PC-9 (cell line): ENCODE data around the gene POLG. TPM values are rescaled to one million over a fixed set of nuclear protein-coding genes. Genes with fewer than 3 reads are reported as not detected.

Experiments used
- Bru-seq: library from RNA; stranded (reverse); fragments of 400-500 nt; gene quantifications from one replicate; lab custom pipeline; 2021; lab: Mats Ljungman, UMichigan
- BruChase-seq, 2 experiments: library from RNA; stranded (reverse); fragments of 400-500 nt; gene quantifications; one replicate each; lab custom pipeline; 2021; lab: Mats Ljungman, UMichigan
- BruUV-seq: library from RNA; stranded (reverse); fragments of 400-500 nt; replicated peaks from 2 replicates; lab custom pipeline; 2021; lab: Mats Ljungman, UMichigan
- CTCF ChIA-PET: fragments of 300-600 bp; sonication (Branson Sonifier 250); formaldehyde crosslinking; loops from one replicate; lab custom pipeline; 2022; ENCODE audit warnings: antibody characterized with exemption; lab: Charles Lee
- POLR2A ChIA-PET: fragments of 300-600 bp; sonication (Branson Sonifier 250); formaldehyde crosslinking; loops from one replicate; lab custom pipeline; 2022; ENCODE audit warnings: antibody characterized with exemption; ENCODE audit not compliant: unreplicated experiment; lab: Charles Lee
- DNase-seq, 2 experiments: peaks; one replicate each; pipeline versions ENCODE4 v3.0.0 to v3.0.0-alpha.2; 2015 to 2022; ENCODE audit warnings: mixed read lengths in 1 of 2
- H2AFZ ChIP-seq: fragments of 200-600 bp; sonication (generic); 2 replicates; pipeline ENCODE4 v1.8.1; 2017; ENCODE audit warnings: antibody characterized with exemption
- H3F3A ChIP-seq: fragments of 200-600 bp; sonication (generic); 2 replicates; pipeline ENCODE4 v1.8.1; 2017; ENCODE audit warnings: antibody characterized with exemption, mild to moderate bottlenecking, low read depth; ENCODE audit not compliant: insufficient read depth
- H3K27ac ChIP-seq: fragments of 200-600 bp; sonication (generic); 2 replicates; pipeline ENCODE4 v1.6.1; 2016; ENCODE audit warnings: mixed run types
- H3K27me3 ChIP-seq: fragments of 200-600 bp; sonication (generic); 2 replicates; pipeline ENCODE4 v1.6.1; 2016; ENCODE audit warnings: low read depth, mixed run types; ENCODE audit not compliant: insufficient read depth
- H3K36me3 ChIP-seq: fragments of 200-600 bp; sonication (generic); 2 replicates; pipeline ENCODE4 v1.6.1; 2016; ENCODE audit warnings: low read depth, mixed run types
- H3K4me1 ChIP-seq: fragments of 200-600 bp; sonication (generic); replicated peaks from 2 replicates; pipeline ENCODE4 v1.6.1; 2016; ENCODE audit warnings: mixed run types; ENCODE audit not compliant: insufficient read depth
- H3K4me2 ChIP-seq: fragments of 200-600 bp; sonication (generic); 2 replicates; pipeline ENCODE4 v1.6.1; 2017; ENCODE audit warnings: mixed run types
- H3K4me3 ChIP-seq: fragments of 200-600 bp; sonication (generic); 2 replicates; pipeline ENCODE4 v1.6.1; 2016; ENCODE audit warnings: mixed run types
- H3K79me2 ChIP-seq: fragments of 200-600 bp; sonication (generic); 2 replicates; pipeline ENCODE4 v1.6.1; 2017; ENCODE audit warnings: low read depth, mixed run types
- H3K9me2 ChIP-seq: fragments of 200-600 bp; sonication (generic); 2 replicates; pipeline ENCODE4 v1.8.1; 2017; ENCODE audit warnings: mild to moderate bottlenecking; ENCODE audit not compliant: insufficient read depth
- H3K9me3 ChIP-seq: fragments of 200-600 bp; sonication (generic); 2 replicates; pipeline ENCODE4 v1.8.1; 2016; ENCODE audit warnings: low read depth; ENCODE audit not compliant: insufficient read depth
- H4K20me1 ChIP-seq: fragments of 200-600 bp; sonication (generic); 2 replicates; pipeline ENCODE4 v1.8.1; 2017; ENCODE audit not compliant: insufficient read depth
- EZH2 ChIP-seq: fragments of 200-600 bp; sonication (generic); IDR thresholded peaks from 2 replicates; pipeline ENCODE4 v1.8.0; 2017; ENCODE audit warnings: antibody characterized with exemption, low read depth
- intact Hi-C: fragments of 100-400 bp; cut with micrococcal nuclease; formaldehyde crosslinking; loops from one replicate; pipeline ENCODE4 v1.10.0; 2022; ENCODE audit not compliant: unreplicated experiment
- long read RNA-seq: library from polyadenylated mRNA; stranded (forward); transcript quantifications from one replicate; pipeline ENCODE4 v2.0.0, GENCODE V29; 2022
- total RNA-seq: library from RNA; stranded (reverse); gene quantifications from 2 replicates; pipeline ENCODE4 v1.2.3, GENCODE V29; 2021
- TF ChIP-seq, protein P1 (sequence below): fragments of 200-600 bp; sonication (generic); conservative IDR thresholded peaks from 2 replicates; pipeline ENCODE4 v1.6.1; 2017; ENCODE audit warnings: mixed run types, antibody characterized with exemption, mild to moderate bottlenecking, moderate library complexity

Gene POLG
- total RNA-seq (43.6 and 63.9 TPM in 2 replicates), Bru-seq, nascent RNA (percentile 85 among the genes with signal in this experiment), BruChase-seq, experiment 1, labeled RNA remaining after a 2-hour chase (percentile 81 among the genes with signal in this experiment), BruChase-seq, experiment 2, labeled RNA remaining after a 6-hour chase (percentile 88 among the genes with signal in this experiment)
- long read RNA-seq, full-length matches to known transcripts: 21 of 35 reads
- long read RNA-seq, partial matches to known transcripts: 7 of 35 reads
- long read RNA-seq, other reads (novel, unspliced or antisense): 7 of 35 reads

DNA sequence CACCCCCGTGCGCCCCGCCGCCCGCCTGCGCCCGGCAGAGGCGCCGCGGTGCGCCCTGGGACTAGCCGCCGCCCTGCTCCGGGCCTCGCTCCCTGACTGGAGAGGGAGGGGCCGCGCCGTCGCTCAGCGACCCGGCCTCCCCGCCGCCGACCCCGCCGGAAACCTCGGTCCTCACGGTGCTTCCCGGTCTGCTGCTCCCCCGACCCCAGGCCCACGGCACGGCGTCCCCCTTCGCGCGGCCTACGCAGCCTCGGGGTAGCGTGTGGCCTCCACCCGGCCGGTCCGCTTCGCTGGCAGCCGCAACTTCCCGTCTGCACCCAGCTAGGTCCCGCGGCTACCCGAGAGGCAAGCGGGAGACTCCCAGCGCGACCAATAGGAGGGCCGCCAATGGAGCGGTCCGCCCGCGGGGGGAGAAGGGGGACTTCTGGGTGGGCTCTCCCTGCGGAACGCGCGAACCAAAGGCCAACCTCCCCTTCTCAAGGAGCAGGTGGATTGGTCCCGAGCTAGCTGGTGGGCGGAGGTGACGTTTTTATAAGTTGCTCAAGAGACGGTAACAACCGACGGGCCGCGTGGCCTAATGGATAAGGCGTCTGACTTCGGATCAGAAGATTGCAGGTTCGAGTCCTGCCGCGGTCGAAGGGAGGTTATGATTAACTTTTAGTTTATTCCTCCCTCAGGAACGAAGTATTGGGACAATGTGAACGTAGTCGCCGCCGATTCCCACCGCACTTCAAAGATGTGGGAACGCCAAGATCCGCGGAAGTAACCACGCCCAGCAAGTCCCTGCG lies at the start of gene POLG:
Gene POLG (minus strand): TSS at position 315 of the 788 bp plus-strand sequence. CDS start 1,070 bp downstream, outside the sequence.
- peaks cover 25% of the 10 kb centered on the region for H3K36me3 ChIP-seq
- TF ChIP-seq, protein P1, sequence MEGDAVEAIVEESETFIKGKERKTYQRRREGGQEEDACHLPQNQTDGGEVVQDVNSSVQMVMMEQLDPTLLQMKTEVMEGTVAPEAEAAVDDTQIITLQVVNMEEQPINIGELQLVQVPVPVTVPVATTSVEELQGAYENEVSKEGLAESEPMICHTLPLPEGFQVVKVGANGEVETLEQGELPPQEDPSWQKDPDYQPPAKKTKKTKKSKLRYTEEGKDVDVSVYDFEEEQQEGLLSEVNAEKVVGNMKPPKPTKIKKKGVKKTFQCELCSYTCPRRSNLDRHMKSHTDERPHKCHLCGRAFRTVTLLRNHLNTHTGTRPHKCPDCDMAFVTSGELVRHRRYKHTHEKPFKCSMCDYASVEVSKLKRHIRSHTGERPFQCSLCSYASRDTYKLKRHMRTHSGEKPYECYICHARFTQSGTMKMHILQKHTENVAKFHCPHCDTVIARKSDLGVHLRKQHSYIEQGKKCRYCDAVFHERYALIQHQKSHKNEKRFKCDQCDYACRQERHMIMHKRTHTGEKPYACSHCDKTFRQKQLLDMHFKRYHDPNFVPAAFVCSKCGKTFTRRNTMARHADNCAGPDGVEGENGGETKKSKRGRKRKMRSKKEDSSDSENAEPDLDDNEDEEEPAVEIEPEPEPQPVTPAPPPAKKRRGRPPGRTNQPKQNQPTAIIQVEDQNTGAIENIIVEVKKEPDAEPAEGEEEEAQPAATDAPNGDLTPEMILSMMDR: no peak
- TF ChIP-seq EZH2: no peak
- peak within 1 kb of the TSS; percentile 68 for H3K27ac ChIP-seq
- peak; percentile 93 to 98 for DNase-seq
- intact Hi-C loops: loop anchor here (10.0 kb wide), 2 partner anchors 240 to 440 kb away; partner anchors contain the start of genes HAPLN3 and TICRR
- H4K20me1 ChIP-seq: peaks cover 26% of the 10 kb centered on the region
- ChIA-PET CTCF (no interaction called here), POLR2A (interaction anchor here (0.6 kb wide), 2 partner anchors 220 to 439 kb away, joined by 3 to 7 read pairs; partner anchors contain the start of gene HAPLN3)
- peaks cover 16% of the 10 kb centered on the region for H3K4me1 ChIP-seq
- no peaks in the 10 kb centered on the region for H3K9me2 ChIP-seq
- H3K9me3 ChIP-seq: no peaks in the 10 kb centered on the region
- H3K79me2 ChIP-seq: peaks cover 38% of the 10 kb centered on the region
- no peaks in the 10 kb centered on the region for H3K27me3 ChIP-seq
- H2AFZ ChIP-seq: peak within 1 kb of the TSS; percentile 79
- H3F3A ChIP-seq: peaks cover 14% of the 10 kb centered on the region; the same call in 1 of the 2 replicates
- peak within 1 kb of the TSS; percentile 95 for H3K4me3 ChIP-seq
- TSS peak; percentile 100 for BruUV-seq
- peak within 1 kb of the TSS; percentile 96 for H3K4me2 ChIP-seq

DNA sequence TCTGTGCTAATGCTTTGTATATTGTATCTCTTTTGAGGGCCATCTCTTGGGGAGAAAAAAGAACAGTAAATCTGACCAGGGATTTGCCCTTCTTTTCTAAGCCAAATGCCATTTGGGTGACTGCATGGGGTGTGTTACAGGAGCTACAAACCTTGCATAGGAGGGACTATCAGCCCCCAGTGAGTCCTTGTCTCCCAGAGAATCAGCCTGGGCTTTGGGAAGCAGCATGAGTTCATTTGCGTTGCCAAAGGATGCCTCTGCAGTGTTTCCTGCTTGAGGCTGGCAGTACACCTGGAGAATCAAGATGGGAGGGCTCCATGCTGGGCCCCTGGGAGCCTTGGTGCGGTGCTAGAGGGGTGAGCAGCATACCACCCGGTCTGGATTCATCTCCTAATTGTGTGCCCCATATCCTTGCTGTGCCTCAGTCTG lies 49.6 kb upstream of the POLG start:
- no peaks in the 10 kb centered on the region for H3K9me2 ChIP-seq
- H3K4me2 ChIP-seq: peak overlapping the region; percentile 44
- intact Hi-C loops: no loop called here
- H3K9me3 ChIP-seq: no peaks in the 10 kb centered on the region
- no peak for DNase-seq
- BruUV-seq: no TSS peak
- no peak overlapping the region for H2AFZ ChIP-seq
- peaks cover 8% of the 10 kb centered on the region; the same call in 1 of the 2 replicates for H3K79me2 ChIP-seq
- H4K20me1 ChIP-seq: no peaks in the 10 kb centered on the region
- H3K4me1 ChIP-seq: peaks cover 37% of the 10 kb centered on the region
- H3K4me3 ChIP-seq: no peak overlapping the region
- TF ChIP-seq, protein P1: no peak
- no peak for TF ChIP-seq EZH2
- H3K27me3 ChIP-seq: no peaks in the 10 kb centered on the region
- POLR2A ChIA-PET: no interaction called here
- no peak overlapping the region for H3K27ac ChIP-seq
- peaks cover 22% of the 10 kb centered on the region; the same call in 1 of the 2 replicates for H3F3A ChIP-seq
- H3K36me3 ChIP-seq: no peaks in the 10 kb centered on the region
- CTCF ChIA-PET: no interaction called here

DNA sequence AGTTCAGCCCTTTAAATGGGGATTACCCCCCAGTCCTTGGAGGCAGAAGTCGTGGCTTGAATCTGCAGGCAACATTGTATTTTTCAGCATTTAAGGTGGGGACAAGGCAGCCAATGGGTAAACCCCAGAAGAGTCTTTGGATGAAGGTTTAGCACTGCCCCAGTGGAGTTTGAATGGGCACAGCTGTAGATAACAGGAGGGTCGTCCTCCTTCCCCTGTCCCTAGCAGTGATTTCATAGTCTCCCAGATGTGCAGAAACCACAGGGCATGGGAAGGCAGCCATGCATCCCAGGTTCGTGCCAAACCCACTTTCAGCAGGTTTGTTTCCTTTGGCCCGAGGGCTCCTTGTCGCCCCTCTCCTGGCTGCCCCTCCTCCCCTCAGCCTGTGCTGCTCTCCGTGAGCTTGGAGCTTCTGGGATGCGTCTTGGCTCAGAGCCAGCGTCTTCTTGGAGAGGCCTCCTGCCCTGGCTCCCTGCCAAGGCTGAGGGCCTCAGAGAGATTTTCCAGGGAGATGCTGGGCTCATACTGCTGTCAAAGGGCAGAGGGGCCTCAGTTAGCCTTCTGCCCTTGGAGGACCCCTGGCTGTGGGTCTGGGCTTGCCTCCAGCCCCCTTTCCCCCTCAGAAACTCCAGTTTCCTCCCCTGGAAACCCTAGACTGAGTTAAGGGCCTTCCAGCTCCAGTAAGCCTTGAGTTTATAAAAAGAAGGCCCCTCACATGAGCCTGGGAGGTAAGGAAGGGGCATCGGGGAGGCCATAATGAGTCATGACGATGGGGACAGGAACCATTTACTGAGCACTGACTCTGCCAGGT lies 48.9 kb upstream of the POLG start:
- H3K4me1 ChIP-seq: peaks cover 43% of the 10 kb centered on the region

More for the DNA sequence above, 48.9 kb upstream of the POLG start:
- Histone ChIP-seq H3K9me2 (no peaks in the 10 kb centered on the region), H3K79me2 (peaks cover 8% of the 10 kb centered on the region; the same call in 1 of the 2 replicates), H3F3A (peaks cover 26% of the 10 kb centered on the region; the same call in 1 of the 2 replicates), H3K9me3 (no peaks in the 10 kb centered on the region), H4K20me1 (no peaks in the 10 kb centered on the region), H3K4me2 (peak overlapping the region; percentile 44), H2AFZ (no peak overlapping the region), H3K27me3 (no peaks in the 10 kb centered on the region), H3K27ac (no peak overlapping the region), H3K36me3 (no peaks in the 10 kb centered on the region), H3K4me3 (no peak overlapping the region)
- ChIA-PET CTCF (no interaction called here), POLR2A (no interaction called here)
- DNase-seq: peak; percentile 40 to 81
- no TSS peak for BruUV-seq
- TF ChIP-seq EZH2: no peak
- TF ChIP-seq, protein P1: no peak
- intact Hi-C loops: no loop called here
